Right atrium auricular region (tissue), 2 donors: ENCODE data around the gene KRT17. TPM values are rescaled to one million over a fixed set of nuclear protein-coding genes. Genes with fewer than 3 reads are reported as not detected.
"Not testable (repeated sequence)": the region's sequence is repeated elsewhere in the genome, so short reads cannot be mapped to it uniquely, and the experiment has no call there.

Experiments used
- DNase-seq: peaks from one replicate; pipeline ENCODE4 v3.0.0-alpha.2; 2019; ENCODE audit warnings: low spot score
- H3K27ac ChIP-seq, 2 donors: fragments of 200-600 bp; sonication (generic); 1 replicate in 1 of 2; 2 replicates in 1 of 2; pipeline ENCODE4 v1.5.1; 2016 to 2019
- H3K27me3 ChIP-seq, 2 donors: fragments of 200-600 bp; sonication (generic); one replicate each; pipeline versions ENCODE4 v1.5.1 to v1.6.0; 2017 to 2019
- H3K36me3 ChIP-seq: fragments of 200-600 bp; sonication (generic); one replicate; pipeline ENCODE4 v1.5.1; 2016
- H3K4me1 ChIP-seq, 2 donors: fragments of 200-600 bp; sonication (generic); one replicate each; pipeline versions ENCODE4 v1.5.1 to v1.6.0; 2017 to 2019
- H3K4me3 ChIP-seq, 2 donors: fragments of 200-600 bp; sonication (generic); 1 replicate in 1 of 2; 2 replicates in 1 of 2; pipeline ENCODE4 v1.5.1; 2017 to 2019; ENCODE audit warnings: mild to moderate bottlenecking in 1 of 2, moderate library complexity in 1 of 2
- H3K9me3 ChIP-seq, 2 donors: fragments of 200-600 bp; sonication (generic); one replicate each; pipeline ENCODE4 v1.5.1; 2019
- CTCF ChIP-seq, 2 donors: fragments of 200-600 bp; sonication (generic); IDR thresholded peaks; one replicate each; pipeline ENCODE4 v1.5.1; 2019; ENCODE audit warnings: antibody characterized with exemption in 2 of 2
- total RNA-seq, 2 donors: library from RNA; depleted of rRNA; stranded (reverse); fragments of >200 nt; gene quantifications; one replicate each; pipeline ENCODE4 v1.1.0, GENCODE V29; 2016

Gene KRT17
- total RNA-seq, 2 donors from 2014 or later, result not detected

GRCh38 chr17:41632482-41633105, 8.2 kb upstream of the KRT17 start:
- no peak for DNase-seq
- Histone ChIP-seq H3K9me3 (no peaks in the 10 kb centered on the region), H3K27ac (no peak overlapping the region), H3K36me3 (no peaks in the 10 kb centered on the region), H3K4me3 (no peak overlapping the region), H3K27me3 (no peaks in the 10 kb centered on the region), H3K4me1 (peaks cover 0 to 13% of the 10 kb centered on the region in 2 donors)
- no peak for TF ChIP-seq CTCF (IDR thresholded peaks at IDR 0.05)

GRCh38 chr17:41631898-41632285, 7.5 kb upstream of the KRT17 start:
- Histone ChIP-seq H3K27ac (no peak overlapping the region), H3K9me3 (no peaks in the 10 kb centered on the region), H3K4me3 (no peak overlapping the region), H3K4me1 (peaks cover 0 to 13% of the 10 kb centered on the region in 2 donors), H3K27me3 (no peaks in the 10 kb centered on the region), H3K36me3 (no peaks in the 10 kb centered on the region)
- no peak for TF ChIP-seq CTCF (IDR thresholded peaks at IDR 0.05)
- no peak for DNase-seq

- H3K27ac ChIP-seq, result no peak overlapping the region
- no peaks in the 10 kb centered on the region for H3K27me3 ChIP-seq
- no peaks in the 10 kb centered on the region for H3K9me3 ChIP-seq
- no peak for DNase-seq
- H3K36me3 ChIP-seq, result no peaks in the 10 kb centered on the region
- no peak for TF ChIP-seq CTCF (IDR thresholded peaks at IDR 0.05)
- H3K4me3 ChIP-seq, result no peak overlapping the region
- H3K4me1 ChIP-seq, result peaks cover 0 to 13% of the 10 kb centered on the region in 2 donors
These were observed 6.9 kb upstream of the KRT17 start for GRCh38 chr17:41631025-41631897.

- Histone ChIP-seq H3K4me3 (no peak overlapping the region), H3K36me3 (no peaks in the 10 kb centered on the region), H3K27me3 (no peaks in the 10 kb centered on the region), H3K9me3 (no peaks in the 10 kb centered on the region), H3K4me1 (peaks cover 0 to 4% of the 10 kb centered on the region in 2 donors), H3K27ac (no peak overlapping the region)
- no peak for DNase-seq
- no peak for TF ChIP-seq CTCF (IDR thresholded peaks at IDR 0.05)
These were observed 5.7 kb upstream of the KRT17 start for GRCh38 chr17:41629826-41630670.

GRCh38 chr17:41629316-41629715, 4.9 kb upstream of the KRT17 start:
- Histone ChIP-seq H3K4me3 (no peak overlapping the region), H3K9me3 (no peaks in the 10 kb centered on the region), H3K27me3 (no peaks in the 10 kb centered on the region), H3K27ac (no peak overlapping the region), H3K36me3 (no peaks in the 10 kb centered on the region), H3K4me1 (no peaks in the 10 kb centered on the region)
- no peak for DNase-seq
- TF ChIP-seq CTCF (IDR thresholded peaks at IDR 0.05), result no peak

GRCh38 chr17:41628621-41629255, 4.4 kb upstream of the KRT17 start:
- not testable (repeated sequence) for H3K27me3 ChIP-seq, H3K27ac ChIP-seq, H3K4me1 ChIP-seq, DNase-seq, H3K9me3 ChIP-seq, H3K4me3 ChIP-seq, H3K36me3 ChIP-seq

GRCh38 chr17:41628073-41628370, 3.6 kb upstream of the KRT17 start:
- H3K9me3 ChIP-seq, H3K27ac ChIP-seq, H3K36me3 ChIP-seq, H3K4me3 ChIP-seq, DNase-seq, H3K27me3 ChIP-seq, H3K4me1 ChIP-seq: not testable (repeated sequence)
